Prostate gland (tissue), 2 donors: ENCODE measurements around the gene ENAH. TPM values are rescaled to one million over a fixed set of nuclear protein-coding genes. Genes with fewer than 3 reads are reported as not detected.
A peak's percentile ranks its signal among the peaks of the same experiment; 100 is the strongest.

Experiments
- DNase-seq: peaks from one replicate; pipeline ENCODE4 v3.0.0-alpha.2; 2019; ENCODE audit warnings: low spot score
- H3K27ac ChIP-seq, 2 donors: fragments of 200-600 bp; sonication (generic); 2 replicates each; pipeline ENCODE4 v1.5.1; 2017 to 2019
- H3K27me3 ChIP-seq: fragments of 200-600 bp; sonication (generic); replicated peaks from 2 replicates; pipeline ENCODE4 v1.5.1; 2019; ENCODE audit not compliant: insufficient read depth
- H3K36me3 ChIP-seq, 2 donors: fragments of 200-600 bp; sonication (generic); 1 replicate in 1 of 2; 2 replicates in 1 of 2; pipeline versions ENCODE4 v1.5.1 to v1.8.1; 2017 to 2019
- H3K4me1 ChIP-seq: fragments of 200-600 bp; sonication (generic); replicated peaks from 2 replicates; pipeline ENCODE4 v1.5.1; 2019
- H3K4me3 ChIP-seq, 2 donors: fragments of 200-600 bp; sonication (generic); 2 replicates each; pipeline ENCODE4 v1.5.1; 2017 to 2019
- H3K9me3 ChIP-seq: fragments of 200-600 bp; sonication (generic); 2 replicates; pipeline ENCODE4 v1.5.1; 2017
- POLR2A ChIP-seq: fragments of 450-650 bp; IDR thresholded peaks from one replicate; pipeline ENCODE4 v1.6.1; 2016; ENCODE audit warnings: antibody characterized with exemption, mild to moderate bottlenecking
- POLR2AphosphoS5 ChIP-seq: sonication (generic); formaldehyde crosslinking; IDR thresholded peaks from one replicate; pipeline ENCODE4 v1.6.1; 2017; ENCODE audit warnings: antibody characterized with exemption
- WGBS: methylation state at CpG from one replicate; pipeline ENCODE4 v1.1.5; 2018; 5-methylcytosine and 5-hydroxymethylcytosine counted together
- intact Hi-C: fragments of 100-400 bp; cut with DNase I; formaldehyde crosslinking; loops from one replicate; pipeline ENCODE4 v1.14.2; 2022
- total RNA-seq, 2 donors: library from RNA; depleted of rRNA; stranded (reverse); fragments of >200 nt; gene quantifications; one replicate each; pipeline ENCODE4 v1.1.0, GENCODE V29; 2016
- TF ChIP-seq, protein P1 (sequence below), 4 experiments: fragments of 200-600 bp in 2 of 4; fragments of 450-650 bp in 2 of 4; sonication (generic) in 2 of 4; IDR thresholded peaks; 1 replicate in 3 of 4; 2 replicates in 1 of 4; pipeline ENCODE4 v1.5.1; 2016 to 2019; ENCODE audit warnings: antibody characterized with exemption in 4 of 4, mild to moderate bottlenecking in 2 of 4, moderate library complexity in 2 of 4

Gene ENAH
- total RNA-seq, 2 donors from 2014 or later: 36.4 to 93.6 TPM

DNA sequence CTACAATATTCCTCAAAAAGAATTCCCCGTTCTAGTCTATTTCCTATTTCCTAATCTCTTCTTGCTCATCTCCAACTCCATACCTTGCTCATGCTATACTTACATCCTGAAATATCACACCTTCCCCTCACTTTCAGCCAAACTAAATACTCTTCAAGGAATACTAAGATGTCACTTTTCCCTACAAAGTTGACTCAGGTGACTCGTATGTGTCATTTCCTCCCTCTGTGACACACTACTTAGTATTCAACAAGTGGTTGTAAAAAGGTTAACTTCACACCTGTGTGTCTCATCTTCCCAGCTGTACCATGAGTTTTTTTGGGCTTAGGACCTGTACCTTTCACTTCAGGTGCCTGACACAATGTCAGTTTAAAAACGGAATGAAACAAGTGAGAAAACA, 143.2 kb downstream of the ENAH start:
- WGBS: 95% methylated on average over 3 of the region's 3 CpGs

DNA sequence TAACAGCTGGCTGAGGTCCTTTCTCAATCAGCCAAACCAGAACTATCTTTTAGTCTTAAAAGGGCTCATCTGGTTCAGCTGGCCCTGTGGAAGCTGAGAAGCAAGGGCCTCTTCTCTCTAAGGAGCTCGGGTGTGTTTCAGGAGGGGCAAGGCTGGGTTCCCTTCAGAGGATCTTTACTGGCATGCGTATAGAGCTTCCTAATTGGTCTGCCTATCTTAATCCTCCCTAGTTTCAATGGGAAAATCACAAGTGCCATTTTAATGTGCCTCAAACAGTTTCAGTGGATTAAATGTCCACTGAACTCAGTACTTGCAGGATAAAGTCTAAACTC, 143.6 kb downstream of the ENAH start:
- TF ChIP-seq, protein P1, sequence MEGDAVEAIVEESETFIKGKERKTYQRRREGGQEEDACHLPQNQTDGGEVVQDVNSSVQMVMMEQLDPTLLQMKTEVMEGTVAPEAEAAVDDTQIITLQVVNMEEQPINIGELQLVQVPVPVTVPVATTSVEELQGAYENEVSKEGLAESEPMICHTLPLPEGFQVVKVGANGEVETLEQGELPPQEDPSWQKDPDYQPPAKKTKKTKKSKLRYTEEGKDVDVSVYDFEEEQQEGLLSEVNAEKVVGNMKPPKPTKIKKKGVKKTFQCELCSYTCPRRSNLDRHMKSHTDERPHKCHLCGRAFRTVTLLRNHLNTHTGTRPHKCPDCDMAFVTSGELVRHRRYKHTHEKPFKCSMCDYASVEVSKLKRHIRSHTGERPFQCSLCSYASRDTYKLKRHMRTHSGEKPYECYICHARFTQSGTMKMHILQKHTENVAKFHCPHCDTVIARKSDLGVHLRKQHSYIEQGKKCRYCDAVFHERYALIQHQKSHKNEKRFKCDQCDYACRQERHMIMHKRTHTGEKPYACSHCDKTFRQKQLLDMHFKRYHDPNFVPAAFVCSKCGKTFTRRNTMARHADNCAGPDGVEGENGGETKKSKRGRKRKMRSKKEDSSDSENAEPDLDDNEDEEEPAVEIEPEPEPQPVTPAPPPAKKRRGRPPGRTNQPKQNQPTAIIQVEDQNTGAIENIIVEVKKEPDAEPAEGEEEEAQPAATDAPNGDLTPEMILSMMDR (IDR thresholded peaks at IDR 0.05): no peak
- TF ChIP-seq POLR2A (no peak), POLR2AphosphoS5 (no peak)
- H3K27me3 ChIP-seq: no peaks in the 10 kb centered on the region
- WGBS: 92% methylated on average over 2 of the region's 2 CpGs
- no peaks in the 10 kb centered on the region for H3K36me3 ChIP-seq
- no peaks in the 10 kb centered on the region for H3K9me3 ChIP-seq
- no peaks in the 10 kb centered on the region for H3K4me1 ChIP-seq
- intact Hi-C loops: no loop called here
- peak overlapping the region; percentile 12 to 59 for H3K27ac ChIP-seq
- no peak overlapping the region for H3K4me3 ChIP-seq
- DNase-seq: no peak

More for the DNA sequence above, 143.2 kb downstream of the ENAH start:
- TF ChIP-seq POLR2AphosphoS5 (no peak), POLR2A (no peak)
- TF ChIP-seq, protein P1 (IDR thresholded peaks at IDR 0.05): no peak
- Histone ChIP-seq H3K27me3 (no peaks in the 10 kb centered on the region), H3K36me3 (no peaks in the 10 kb centered on the region), H3K27ac (peak overlapping the region in 1 of 2 donors; percentile 12), H3K9me3 (no peaks in the 10 kb centered on the region), H3K4me1 (no peaks in the 10 kb centered on the region), H3K4me3 (no peak overlapping the region)
- no peak for DNase-seq
- intact Hi-C loops: no loop called here

DNA sequence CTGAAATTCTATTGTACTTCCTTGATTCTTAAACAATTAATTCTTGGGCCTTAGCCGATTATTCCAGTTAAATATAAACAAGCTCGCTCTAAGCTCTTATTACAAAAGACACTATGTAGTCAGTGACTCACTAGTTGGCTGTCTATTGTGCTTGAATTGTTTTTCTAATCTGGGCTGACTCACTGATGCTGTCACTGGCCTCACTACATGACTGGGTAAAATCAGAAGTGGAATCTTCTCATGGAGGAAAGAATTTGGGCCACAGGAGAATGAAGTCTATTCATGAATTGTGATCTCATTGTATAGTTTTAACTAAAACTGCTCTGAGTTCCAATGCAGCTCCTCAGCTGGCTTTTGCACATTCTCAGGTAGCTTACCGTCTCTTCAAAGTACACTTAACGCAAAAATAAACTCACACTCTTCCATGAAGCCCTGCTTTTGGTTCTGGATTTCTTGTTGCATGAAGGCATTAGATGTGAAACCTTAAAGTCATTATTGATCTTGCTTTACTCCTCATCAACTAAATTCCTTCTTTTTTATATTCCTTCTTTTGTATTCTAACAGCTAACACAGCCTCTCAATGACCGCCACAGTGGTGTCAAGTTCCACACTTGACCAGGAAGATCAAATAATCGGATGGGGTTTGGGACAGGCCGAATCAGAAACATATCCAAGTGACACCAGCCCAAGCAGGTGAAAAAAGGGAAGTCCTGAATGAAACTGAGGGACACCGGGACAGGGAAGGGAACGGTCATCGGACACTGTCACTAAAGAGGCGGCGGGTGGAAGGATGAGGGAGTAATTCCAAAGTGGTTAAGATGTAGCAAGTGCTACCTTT, 144.2 kb downstream of the ENAH start:
- TF ChIP-seq POLR2A: no peak
- peak; percentile 92 for TF ChIP-seq POLR2AphosphoS5
- Histone ChIP-seq H3K4me1 (no peaks in the 10 kb centered on the region), H3K4me3 (no peak overlapping the region), H3K36me3 (no peaks in the 10 kb centered on the region), H3K9me3 (no peaks in the 10 kb centered on the region), H3K27me3 (no peaks in the 10 kb centered on the region), H3K27ac (peak overlapping the region; percentile 27 to 59)
- 64% methylated on average over 12 of the region's 12 CpGs for WGBS
- peak; percentile 65 for DNase-seq
- intact Hi-C loops: no loop called here

DNA sequence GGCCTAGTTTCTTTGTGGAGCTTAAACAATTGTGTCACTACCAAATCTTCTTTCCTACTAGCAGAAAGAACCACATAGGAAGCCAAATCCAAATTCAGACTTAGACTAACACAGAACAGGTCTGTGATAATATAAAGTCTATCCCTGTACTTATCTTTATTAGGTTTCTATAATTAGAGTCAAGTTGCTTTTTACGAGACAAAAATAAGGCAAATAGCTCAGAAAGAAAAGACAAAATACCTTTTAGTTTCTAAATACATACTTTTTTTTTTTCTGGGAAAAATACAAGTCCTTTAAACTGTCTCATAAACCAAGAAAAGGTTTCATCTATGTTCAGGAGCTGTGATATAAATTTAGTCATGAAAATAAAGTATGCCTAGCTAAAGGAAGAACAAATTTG, 146.2 kb downstream of the ENAH start:
- TF ChIP-seq, protein P1 (IDR thresholded peaks at IDR 0.05): no peak
- no peak for TF ChIP-seq POLR2AphosphoS5
- no peak for TF ChIP-seq POLR2A
- no peaks in the 10 kb centered on the region for H3K9me3 ChIP-seq
- H3K4me1 ChIP-seq: no peaks in the 10 kb centered on the region
- DNase-seq: no peak
- no peaks in the 10 kb centered on the region for H3K27me3 ChIP-seq
- peak overlapping the region in 1 of 2 donors; percentile 34 for H3K27ac ChIP-seq
- intact Hi-C loops: no loop called here
- H3K36me3 ChIP-seq: no peaks in the 10 kb centered on the region
- 21% methylated on average over 1 of the region's 1 CpG for WGBS
- no peak overlapping the region for H3K4me3 ChIP-seq

DNA sequence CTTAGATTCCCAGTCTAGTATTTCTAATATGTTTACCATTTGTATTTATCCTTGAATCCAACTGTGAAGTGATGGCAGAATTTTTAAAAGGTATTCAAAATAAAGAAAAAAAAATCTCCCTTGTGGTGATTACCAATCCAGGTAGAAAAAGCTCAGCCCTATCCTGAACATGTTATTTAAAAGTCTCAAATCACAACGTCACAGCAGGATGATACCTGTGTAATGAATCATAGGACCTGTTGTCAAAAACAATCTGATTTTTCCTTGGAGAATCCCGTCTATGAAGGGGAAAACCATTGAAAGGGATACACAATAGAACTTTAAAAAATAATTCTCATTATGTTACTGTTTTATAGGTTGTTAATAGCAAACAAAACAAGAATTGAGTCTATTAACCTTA, 148.1 kb downstream of the ENAH start:
- Histone ChIP-seq H3K27me3 (no peaks in the 10 kb centered on the region), H3K36me3 (no peaks in the 10 kb centered on the region), H3K4me3 (no peak overlapping the region), H3K9me3 (no peaks in the 10 kb centered on the region), H3K27ac (no peak overlapping the region), H3K4me1 (no peaks in the 10 kb centered on the region)
- TF ChIP-seq, protein P1 (IDR thresholded peaks at IDR 0.05): no peak
- TF ChIP-seq POLR2AphosphoS5 (no peak), POLR2A (no peak)
- WGBS: 79% methylated on average over 2 of the region's 2 CpGs
- no peak for DNase-seq
- intact Hi-C loops: no loop called here
